SK-N-SH (cell line): Measurements from ENCODE around the gene USP6. TPM values are rescaled to one million over a fixed set of nuclear protein-coding genes. Genes with fewer than 3 reads are reported as not detected.
"Not testable (repeated sequence)": the region's sequence is repeated elsewhere in the genome, so short reads cannot be mapped to it uniquely, and the experiment has no call there.

Experiments
- CTCF ChIA-PET: fragments of 300-600, 350-600 bp; formaldehyde crosslinking; extraction: SDS; loops from one replicate; lab custom pipeline; 2021; lab: Yijun Ruan, JAX
- POLR2A ChIA-PET: fragments of 350-600 bp; sonication (Branson Sonifier 250); formaldehyde crosslinking; extraction: SDS; loops from one replicate; lab custom pipeline; 2020; ENCODE audit warnings: antibody characterized with exemption, inconsistent platforms; lab: Yijun Ruan, JAX
- DNase-seq: peaks from one replicate; pipeline ENCODE4 v3.0.0; 2012
- H2AFZ ChIP-seq: fragments of 200-600 bp; sonication (generic); 2 replicates; pipeline ENCODE4 v1.8.1; 2016; ENCODE audit warnings: antibody characterized with exemption, mild to moderate bottlenecking, low read depth
- H3F3A ChIP-seq: fragments of 200-600 bp; sonication (generic); replicated peaks from 2 replicates; pipeline ENCODE3; 2016; ENCODE audit warnings: antibody characterized with exemption, mild to moderate bottlenecking; ENCODE audit not compliant: insufficient read depth
- H3K27ac ChIP-seq, 2 experiments: fragments of 200-500 bp in 1 of 2; fragments of 200-600 bp in 1 of 2; sonication (Bioruptor generic) in 1 of 2; sonication (generic), shearing (Covaris generic) in 1 of 2; 2 replicates each; pipeline versions ENCODE4 v1.5.1 to v1.6.1; 2014 to 2016; ENCODE audit warnings: low read depth in 2 of 2, inconsistent platforms in 1 of 2, low read length in 1 of 2, mild to moderate bottlenecking in 1 of 2, mixed read lengths in 1 of 2
- H3K27me3 ChIP-seq: fragments of 200-600 bp; sonication (generic), shearing (Covaris generic); 2 replicates; pipeline ENCODE4 v1.6.1; 2016; ENCODE audit warnings: mixed run types; ENCODE audit not compliant: insufficient read depth
- H3K36me3 ChIP-seq, 2 experiments: fragments of 200-500 bp in 1 of 2; fragments of 200-600 bp in 1 of 2; sonication (Bioruptor generic) in 1 of 2; sonication (generic) in 1 of 2; replicated peaks in 1 of 2; 2 replicates each; pipeline versions ENCODE3 to v1.5.1; 2014 to 2016; ENCODE audit warnings: low read length in 1 of 2, mild to moderate bottlenecking in 1 of 2; ENCODE audit not compliant: insufficient read depth in 2 of 2, control insufficient read depth in 1 of 2
- H3K4me1 ChIP-seq, 2 experiments: fragments of 200-500 bp in 1 of 2; fragments of 200-600 bp in 1 of 2; sonication (Bioruptor generic) in 1 of 2; sonication (generic), shearing (Covaris generic) in 1 of 2; 2 replicates each; pipeline versions ENCODE4 v1.5.1 to v1.6.1; 2014 to 2016; ENCODE audit warnings: low read depth in 1 of 2, low read length in 1 of 2, mixed run types in 1 of 2; ENCODE audit not compliant: insufficient read depth in 2 of 2, control insufficient read depth in 1 of 2
- H3K4me2 ChIP-seq: fragments of 200-600 bp; sonication (generic), shearing (Covaris generic); 2 replicates; pipeline ENCODE4 v1.6.1; 2017; ENCODE audit warnings: mixed run types
- H3K4me3 ChIP-seq, 2 experiments: fragments of 200-500 bp in 1 of 2; fragments of 200-600 bp in 1 of 2; sonication (Bioruptor generic) in 1 of 2; sonication (generic), shearing (Covaris generic) in 1 of 2; 2 replicates each; pipeline versions ENCODE4 v1.5.1 to v1.8.1; 2014 to 2016; ENCODE audit warnings: low read depth in 2 of 2, inconsistent platforms in 1 of 2, low read length in 1 of 2, mild to moderate bottlenecking in 1 of 2, mixed read lengths in 1 of 2, moderate library complexity in 1 of 2
- H3K79me2 ChIP-seq: fragments of 200-600 bp; sonication (generic); 2 replicates; pipeline ENCODE4 v1.8.1; 2017; ENCODE audit warnings: mild to moderate bottlenecking; ENCODE audit not compliant: insufficient read depth
- H3K9ac ChIP-seq: fragments of 200-600 bp; sonication (generic); 2 replicates; pipeline ENCODE4 v1.6.1; 2017; ENCODE audit warnings: mixed run types
- H3K9me2 ChIP-seq: fragments of 200-600 bp; sonication (generic); 2 replicates; pipeline ENCODE4 v1.6.1; 2017; ENCODE audit warnings: mixed run types
- H3K9me3 ChIP-seq: fragments of 200-600 bp; sonication (generic); 2 replicates; pipeline ENCODE4 v1.6.1; 2017; ENCODE audit warnings: mixed run types, mild to moderate bottlenecking, moderate library complexity
- H4K20me1 ChIP-seq: fragments of 200-600 bp; sonication (generic); 2 replicates; pipeline ENCODE4 v1.6.1; 2017; ENCODE audit warnings: mild to moderate bottlenecking, mixed run types; ENCODE audit not compliant: insufficient read depth
- CHD2 ChIP-seq: fragments of 150-350 bp; IDR thresholded peaks from 2 replicates; pipeline ENCODE4 v1.6.1; 2018; ENCODE audit warnings: low read length; ENCODE audit not compliant: partially characterized antibody
- GABPA ChIP-seq: IDR thresholded peaks from 2 replicates; pipeline ENCODE4 v1.4.0; 2012; ENCODE audit warnings: low read depth, mild to moderate bottlenecking
- GATA2 ChIP-seq: sonication (generic); formaldehyde crosslinking; IDR thresholded peaks from 2 replicates; pipeline ENCODE4 v1.5.0; 2020; ENCODE audit warnings: mild to moderate bottlenecking, missing genetic modification reagents
- RAD21 ChIP-seq: IDR thresholded peaks from 2 replicates; pipeline ENCODE4 v1.6.1; 2012; ENCODE audit warnings: mild to moderate bottlenecking, low read length
- SIN3A ChIP-seq: IDR thresholded peaks from 2 replicates; pipeline ENCODE4 v1.6.1; 2012; ENCODE audit warnings: low read depth, mild to moderate bottlenecking, low read length, moderate library complexity, borderline replicate concordance
- YY1 ChIP-seq: IDR thresholded peaks from 2 replicates; pipeline ENCODE4 v1.4.0; 2012; ENCODE audit warnings: low read depth, mild to moderate bottlenecking
- WGBS: methylation state at CpG from one replicate; pipeline ENCODE4 v1.1.6; 2017; ENCODE audit warnings: low lambda C conversion rate; 5-methylcytosine and 5-hydroxymethylcytosine counted together
- polyA plus RNA-seq, 3 experiments: library from polyadenylated mRNA; depleted of rRNA; stranded (reverse); fragments of >200 nt; gene quantifications; 2 replicates each; pipeline ENCODE4 v1.2.3, GENCODE V29; 2012
- TF ChIP-seq, protein P1 (sequence below): fragments of 200-600 bp; sonication (generic); IDR thresholded peaks from 2 replicates; pipeline ENCODE4 v1.6.1; 2017; ENCODE audit warnings: antibody characterized with exemption, mild to moderate bottlenecking, moderate library complexity
- TF ChIP-seq, protein P2 (sequence below): IDR thresholded peaks from 2 replicates; pipeline ENCODE4 v1.4.0; 2012; ENCODE audit warnings: low read depth
- TF ChIP-seq, protein P3 (sequence below): IDR thresholded peaks from 2 replicates; pipeline ENCODE4 v1.6.1; 2012; ENCODE audit warnings: mild to moderate bottlenecking, low read depth, low read length, moderate library complexity

Gene USP6
- polyA plus RNA-seq, 1 of the 3 experiments (the other 2 are of a cell fraction) = not detected

DNA sequence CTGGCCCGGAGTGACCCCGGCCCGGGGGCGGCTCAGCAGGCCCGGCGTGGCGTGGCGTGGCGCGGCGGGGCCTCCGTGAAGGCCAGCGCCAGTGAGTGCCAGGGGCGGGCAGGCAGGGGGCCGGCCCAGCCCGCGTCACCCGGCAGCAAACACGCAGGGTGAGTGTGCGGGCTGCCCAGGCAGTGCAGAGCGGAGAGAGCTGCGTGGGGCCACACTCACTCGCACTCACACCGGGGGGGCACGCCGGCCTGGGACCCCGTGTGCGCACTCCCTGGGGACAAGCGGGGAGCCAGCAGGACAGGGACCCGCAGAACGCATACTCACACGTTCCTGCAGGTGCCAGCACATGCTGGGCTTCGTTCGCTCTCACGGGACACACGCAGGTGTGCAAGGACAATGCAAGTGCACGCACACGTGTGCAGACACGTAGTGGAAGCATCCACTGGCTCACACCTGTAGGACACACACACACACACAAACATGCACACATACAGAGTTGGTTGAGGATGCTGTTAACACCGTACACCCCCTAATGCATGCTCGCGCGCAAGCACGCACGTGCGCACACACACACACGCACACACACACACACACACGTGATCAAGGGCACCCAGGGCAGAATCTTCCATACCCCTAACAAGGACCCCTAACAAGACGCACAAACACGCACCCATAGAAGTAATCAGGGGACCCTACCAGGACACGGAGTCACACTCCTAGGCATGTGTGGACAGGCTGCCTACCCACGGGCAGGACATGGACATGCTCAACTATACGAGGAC is 7.7 kb downstream of the USP6 start (continued):
- no peak for TF ChIP-seq YY1
- TF ChIP-seq CHD2 = no peak
- no peak for TF ChIP-seq GATA2 (CRISPR knock-in tag)
- TF ChIP-seq SIN3A = no peak
- TF ChIP-seq, all 33 proteins: peak for 0

DNA sequence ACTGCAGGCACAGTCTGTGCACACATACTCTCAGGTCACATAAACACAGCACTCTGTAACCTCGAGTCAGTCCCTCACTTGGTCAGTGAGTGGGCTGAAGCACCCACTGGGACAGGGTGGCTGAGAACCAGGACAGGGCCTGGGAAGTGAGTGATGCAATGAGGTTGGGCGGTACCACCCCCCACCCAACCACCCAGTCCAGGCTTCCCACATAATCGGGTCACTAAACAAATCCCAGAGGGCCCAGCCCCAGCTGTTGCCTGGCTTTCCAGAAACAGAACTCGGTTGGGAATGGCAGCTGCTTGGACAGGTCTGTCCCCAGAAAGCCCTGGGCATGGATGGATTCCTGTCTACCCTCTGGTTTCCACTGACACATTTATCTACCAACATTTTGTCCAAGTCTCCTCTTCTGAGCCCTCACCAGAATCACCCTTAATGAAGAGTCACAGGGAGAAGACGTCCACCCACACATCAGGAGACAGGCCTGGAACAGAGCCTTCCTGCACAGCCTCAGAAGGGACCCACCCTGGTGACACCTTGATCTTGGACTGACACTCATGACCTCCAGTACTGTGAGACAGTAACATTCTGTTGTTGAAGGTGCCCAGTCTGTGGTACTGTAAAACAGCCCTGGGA is 8.4 kb downstream of the USP6 start:
- H3F3A ChIP-seq, H3K27me3 ChIP-seq, H3K9me2 ChIP-seq, H3K4me2 ChIP-seq, H4K20me1 ChIP-seq, H2AFZ ChIP-seq, H3K36me3 ChIP-seq, H3K4me1 ChIP-seq, H3K9ac ChIP-seq, H3K4me3 ChIP-seq, H3K9me3 ChIP-seq, H3K27ac ChIP-seq, H3K79me2 ChIP-seq, DNase-seq: not testable (repeated sequence)
- ChIA-PET CTCF (interaction anchor here (1.3 kb wide), 1 partner anchor 315 kb away, joined by 3 read pairs; no protein-coding TSS in a partner anchor), POLR2A (interaction anchor here (0.7 kb wide), 1 partner anchor 51 kb away, joined by 3 read pairs; no protein-coding TSS in a partner anchor)
- 50% methylated on average over 5 of the region's 5 CpGs for WGBS

DNA sequence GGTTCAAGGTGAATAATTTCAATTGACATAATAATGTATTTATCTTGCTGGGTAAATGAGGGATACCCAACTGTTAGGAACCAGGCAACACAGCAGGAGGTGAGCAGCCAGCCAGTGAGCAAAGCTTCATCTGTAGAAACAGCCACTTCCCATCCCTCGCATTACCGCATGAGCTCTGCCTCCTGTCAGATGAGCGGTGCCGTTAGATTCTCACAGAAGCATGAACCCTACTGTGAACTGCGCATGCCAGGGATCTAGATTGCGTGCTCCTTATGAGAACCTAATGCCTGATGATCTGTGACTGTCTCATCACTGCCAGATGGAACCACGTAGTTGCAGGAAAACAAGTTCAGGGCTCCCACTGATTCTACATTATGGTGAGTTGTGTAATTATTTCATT is 9.1 kb downstream of the USP6 start:
- DNase-seq = not testable (repeated sequence)
- POLR2A ChIA-PET = interaction anchor here (0.7 kb wide), 1 partner anchor 50 kb away, joined by 3 read pairs; no protein-coding TSS in a partner anchor

DNA sequence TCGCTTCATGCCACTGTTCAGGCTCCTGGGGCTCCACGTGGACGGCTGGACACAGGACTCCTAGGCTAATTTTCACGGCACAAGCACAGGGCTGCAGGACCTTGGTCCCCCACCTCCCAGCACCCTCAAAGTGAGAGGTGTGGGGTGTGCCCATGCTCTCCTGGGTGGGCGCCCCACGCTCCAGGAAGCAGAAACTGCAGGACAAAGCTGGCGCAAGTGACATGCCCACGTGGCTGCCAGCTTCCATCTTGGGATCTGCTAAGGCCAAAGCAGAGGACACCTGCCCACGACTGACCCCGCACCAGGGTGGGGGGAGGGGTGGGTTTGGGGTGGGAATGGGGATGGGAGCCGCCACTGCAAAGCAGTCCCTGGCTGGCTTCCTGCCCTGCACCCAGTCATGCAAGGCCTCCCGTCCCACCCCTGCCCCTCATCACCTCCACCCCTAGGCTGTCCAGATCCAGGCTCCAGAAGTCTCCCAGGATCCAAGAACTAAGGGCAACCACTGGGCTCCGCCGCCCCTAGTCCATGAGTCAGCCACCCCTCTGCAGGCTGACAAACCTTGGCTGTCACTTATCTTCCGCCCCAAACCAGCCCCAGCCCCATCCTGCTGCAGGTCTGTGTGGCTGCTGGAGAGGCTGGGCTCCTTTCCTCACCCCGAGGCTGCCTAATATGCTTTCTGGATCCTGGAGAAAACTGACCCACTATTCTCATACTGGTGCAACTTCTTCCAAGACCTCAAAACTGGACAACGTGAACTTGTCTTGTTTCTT is 11.1 kb downstream of the USP6 start:
- TF ChIP-seq, protein P1, sequence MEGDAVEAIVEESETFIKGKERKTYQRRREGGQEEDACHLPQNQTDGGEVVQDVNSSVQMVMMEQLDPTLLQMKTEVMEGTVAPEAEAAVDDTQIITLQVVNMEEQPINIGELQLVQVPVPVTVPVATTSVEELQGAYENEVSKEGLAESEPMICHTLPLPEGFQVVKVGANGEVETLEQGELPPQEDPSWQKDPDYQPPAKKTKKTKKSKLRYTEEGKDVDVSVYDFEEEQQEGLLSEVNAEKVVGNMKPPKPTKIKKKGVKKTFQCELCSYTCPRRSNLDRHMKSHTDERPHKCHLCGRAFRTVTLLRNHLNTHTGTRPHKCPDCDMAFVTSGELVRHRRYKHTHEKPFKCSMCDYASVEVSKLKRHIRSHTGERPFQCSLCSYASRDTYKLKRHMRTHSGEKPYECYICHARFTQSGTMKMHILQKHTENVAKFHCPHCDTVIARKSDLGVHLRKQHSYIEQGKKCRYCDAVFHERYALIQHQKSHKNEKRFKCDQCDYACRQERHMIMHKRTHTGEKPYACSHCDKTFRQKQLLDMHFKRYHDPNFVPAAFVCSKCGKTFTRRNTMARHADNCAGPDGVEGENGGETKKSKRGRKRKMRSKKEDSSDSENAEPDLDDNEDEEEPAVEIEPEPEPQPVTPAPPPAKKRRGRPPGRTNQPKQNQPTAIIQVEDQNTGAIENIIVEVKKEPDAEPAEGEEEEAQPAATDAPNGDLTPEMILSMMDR = no peak
- TF ChIP-seq, protein P2, sequence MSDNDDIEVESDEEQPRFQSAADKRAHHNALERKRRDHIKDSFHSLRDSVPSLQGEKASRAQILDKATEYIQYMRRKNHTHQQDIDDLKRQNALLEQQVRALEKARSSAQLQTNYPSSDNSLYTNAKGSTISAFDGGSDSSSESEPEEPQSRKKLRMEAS = no peak
- TF ChIP-seq RAD21 (no peak), GABPA (no peak)
- TF ChIP-seq, protein P3, sequence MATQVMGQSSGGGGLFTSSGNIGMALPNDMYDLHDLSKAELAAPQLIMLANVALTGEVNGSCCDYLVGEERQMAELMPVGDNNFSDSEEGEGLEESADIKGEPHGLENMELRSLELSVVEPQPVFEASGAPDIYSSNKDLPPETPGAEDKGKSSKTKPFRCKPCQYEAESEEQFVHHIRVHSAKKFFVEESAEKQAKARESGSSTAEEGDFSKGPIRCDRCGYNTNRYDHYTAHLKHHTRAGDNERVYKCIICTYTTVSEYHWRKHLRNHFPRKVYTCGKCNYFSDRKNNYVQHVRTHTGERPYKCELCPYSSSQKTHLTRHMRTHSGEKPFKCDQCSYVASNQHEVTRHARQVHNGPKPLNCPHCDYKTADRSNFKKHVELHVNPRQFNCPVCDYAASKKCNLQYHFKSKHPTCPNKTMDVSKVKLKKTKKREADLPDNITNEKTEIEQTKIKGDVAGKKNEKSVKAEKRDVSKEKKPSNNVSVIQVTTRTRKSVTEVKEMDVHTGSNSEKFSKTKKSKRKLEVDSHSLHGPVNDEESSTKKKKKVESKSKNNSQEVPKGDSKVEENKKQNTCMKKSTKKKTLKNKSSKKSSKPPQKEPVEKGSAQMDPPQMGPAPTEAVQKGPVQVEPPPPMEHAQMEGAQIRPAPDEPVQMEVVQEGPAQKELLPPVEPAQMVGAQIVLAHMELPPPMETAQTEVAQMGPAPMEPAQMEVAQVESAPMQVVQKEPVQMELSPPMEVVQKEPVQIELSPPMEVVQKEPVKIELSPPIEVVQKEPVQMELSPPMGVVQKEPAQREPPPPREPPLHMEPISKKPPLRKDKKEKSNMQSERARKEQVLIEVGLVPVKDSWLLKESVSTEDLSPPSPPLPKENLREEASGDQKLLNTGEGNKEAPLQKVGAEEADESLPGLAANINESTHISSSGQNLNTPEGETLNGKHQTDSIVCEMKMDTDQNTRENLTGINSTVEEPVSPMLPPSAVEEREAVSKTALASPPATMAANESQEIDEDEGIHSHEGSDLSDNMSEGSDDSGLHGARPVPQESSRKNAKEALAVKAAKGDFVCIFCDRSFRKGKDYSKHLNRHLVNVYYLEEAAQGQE = no peak
- Histone ChIP-seq H3K9me2 (no peaks in the 10 kb centered on the region), H3K4me1 (no peaks in the 10 kb centered on the region; a peak in 1 of 4 replicates), H3K36me3 (no peaks in the 10 kb centered on the region), H3K9me3 (no peaks in the 10 kb centered on the region), H2AFZ (no peak overlapping the region), H3F3A (no peaks in the 10 kb centered on the region), H4K20me1 (no peaks in the 10 kb centered on the region), H3K4me3 (no peak overlapping the region), H3K79me2 (no peaks in the 10 kb centered on the region), H3K4me2 (no peak overlapping the region), H3K27ac (no peak overlapping the region), H3K9ac (no peak overlapping the region), H3K27me3 (peaks cover 3% of the 10 kb centered on the region; the same call in 1 of the 2 replicates)
- ChIA-PET POLR2A (no interaction called here), CTCF (no interaction called here)
- WGBS = 57% methylated on average over 13 of the region's 17 CpGs
- DNase-seq = no peak

More for the DNA sequence above, 9.1 kb downstream of the USP6 start:
- 75% methylated on average over 7 of the region's 7 CpGs for WGBS
- H3K27me3 ChIP-seq, H3K27ac ChIP-seq, H3K4me2 ChIP-seq, H3K4me1 ChIP-seq, H3K4me3 ChIP-seq, H3K9me3 ChIP-seq, H4K20me1 ChIP-seq, H3F3A ChIP-seq, H3K79me2 ChIP-seq, H3K9me2 ChIP-seq, H2AFZ ChIP-seq, H3K9ac ChIP-seq, H3K36me3 ChIP-seq: not testable (repeated sequence)
- CTCF ChIA-PET = interaction anchor here (1.3 kb wide), 1 partner anchor 315 kb away, joined by 3 read pairs; no protein-coding TSS in a partner anchor
